Measurements from ENCODE around the gene KCNC3. TPM values are rescaled to one million over a fixed set of nuclear protein-coding genes. Genes with fewer than 3 reads are reported as not detected.

Gene KCNC3
- total RNA-seq, 1 experiment from 2014 or later, result not detected

- DNase-seq (ENCODE audit: low spot score), result peak; percentile 27
These were observed 17.2 kb downstream of the KCNC3 start for GRCh38 chr19:50311723-50312635.

- no peak for DNase-seq (ENCODE audit: low spot score)
These were observed 18.3 kb downstream of the KCNC3 start for GRCh38 chr19:50310759-50311465.

GRCh38 chr19:50309396-50310125 lies 19.6 kb downstream of the KCNC3 start:
- DNase-seq (ENCODE audit: low spot score), result no peak

GRCh38 chr19:50308991-50309390 lies 20.2 kb downstream of the KCNC3 start:
- DNase-seq (ENCODE audit: low spot score), result no peak

GRCh38 chr19:50303558-50303957 lies 25.6 kb downstream of the KCNC3 start:
- DNase-seq (ENCODE audit: low spot score), result no peak

GRCh38 chr19:50301607-50301971 lies 27.6 kb downstream of the KCNC3 start:
- DNase-seq (ENCODE audit: low spot score), result no peak

- peak; percentile 80 for DNase-seq (ENCODE audit: low spot score)
These were observed 28.2 kb downstream of the KCNC3 start for GRCh38 chr19:50300814-50301606.

GRCh38 chr19:50300051-50300450 lies 29.1 kb downstream of the KCNC3 start:
- no peak for DNase-seq (ENCODE audit: low spot score)

- no peak for DNase-seq (ENCODE audit: low spot score)
These were observed 35.7 kb downstream of the KCNC3 start for GRCh38 chr19:50293263-50294004.

GRCh38 chr19:50292216-50292827 lies 36.9 kb downstream of the KCNC3 start:
- DNase-seq (ENCODE audit: low spot score), result no peak

- no peak for DNase-seq (ENCODE audit: low spot score)
These were observed 38.4 kb downstream of the KCNC3 start for GRCh38 chr19:50290775-50291174.

GRCh38 chr19:50290011-50290410 lies 39.2 kb downstream of the KCNC3 start:
- DNase-seq (ENCODE audit: low spot score), result no peak

- no peak for DNase-seq (ENCODE audit: low spot score)
These were observed 40.2 kb downstream of the KCNC3 start for GRCh38 chr19:50288954-50289353.

GRCh38 chr19:50287331-50287730 lies 41.8 kb downstream of the KCNC3 start:
- DNase-seq (ENCODE audit: low spot score), result no peak

GRCh38 chr19:50286443-50286842 lies 42.7 kb downstream of the KCNC3 start:
- DNase-seq (ENCODE audit: low spot score), result no peak

- no peak for DNase-seq (ENCODE audit: low spot score)
These were observed 43.3 kb downstream of the KCNC3 start for GRCh38 chr19:50285833-50286232.

- no peak for DNase-seq (ENCODE audit: low spot score)
These were observed 47.7 kb downstream of the KCNC3 start for GRCh38 chr19:50281491-50281890.

- no peak for DNase-seq (ENCODE audit: low spot score)
These were observed 48.2 kb downstream of the KCNC3 start for GRCh38 chr19:50280983-50281382.

- DNase-seq (ENCODE audit: low spot score), result no peak
These were observed 49.1 kb downstream of the KCNC3 start for GRCh38 chr19:50280074-50280473.

GRCh38 chr19:50277966-50278580 lies 51.1 kb downstream of the KCNC3 start:
- DNase-seq (ENCODE audit: low spot score), result no peak

Data from A172 (cell line).